OCI-LY1 (cell line): Measurements from ENCODE around the gene MYCBP2.

Source experiments
- H2AFZ ChIP-seq: fragments of 200-600 bp; sonication (generic), shearing (Covaris generic); 2 replicates; pipeline ENCODE4 v1.6.0; 2014; ENCODE audit warnings: antibody characterized with exemption, mild to moderate bottlenecking, low read length
- H3F3A ChIP-seq: fragments of 200-600 bp; sonication (generic), shearing (Covaris generic); 2 replicates; pipeline ENCODE4 v1.6.0; 2014; ENCODE audit warnings: mild to moderate bottlenecking, antibody characterized with exemption, low read length, moderate library complexity; ENCODE audit not compliant: insufficient read depth
- H3K27ac ChIP-seq: fragments of 200-600 bp; sonication (generic); 2 replicates; pipeline ENCODE4 v1.5.1; 2014; ENCODE audit warnings: low read length, mixed run types, mild to moderate bottlenecking, low read depth; ENCODE audit not compliant: poor library complexity, severe bottlenecking
- H3K27me3 ChIP-seq: fragments of 200-600 bp; sonication (generic); 2 replicates; pipeline ENCODE4 v1.6.0; 2014; ENCODE audit warnings: antibody characterized with exemption, mild to moderate bottlenecking, low read length, moderate library complexity; ENCODE audit not compliant: insufficient read depth
- H3K36me3 ChIP-seq: fragments of 200-600 bp; sonication (generic); 2 replicates; pipeline ENCODE4 v1.6.1; 2014; ENCODE audit warnings: mild to moderate bottlenecking, antibody characterized with exemption, low read length, moderate library complexity, mixed read lengths; ENCODE audit not compliant: insufficient read depth
- H3K4me1 ChIP-seq: fragments of 200-600 bp; sonication (generic); 2 replicates; pipeline ENCODE4 v1.5.1; 2014; ENCODE audit warnings: mild to moderate bottlenecking, low read length, moderate library complexity; ENCODE audit not compliant: insufficient read depth, severe bottlenecking
- H3K4me2 ChIP-seq: fragments of 200-600 bp; sonication (generic), shearing (Covaris generic); 2 replicates; pipeline ENCODE4 v1.6.1; 2014; ENCODE audit warnings: low read length
- H3K4me3 ChIP-seq: fragments of 200-600 bp; sonication (generic); 2 replicates; pipeline ENCODE4 v1.5.1; 2014; ENCODE audit warnings: low read length, low read depth, mild to moderate bottlenecking, mixed read lengths; ENCODE audit not compliant: poor library complexity, severe bottlenecking
- H3K79me2 ChIP-seq: fragments of 200-600 bp; shearing (Covaris generic); 2 replicates; pipeline ENCODE4 v1.6.1; 2016; ENCODE audit warnings: mixed run types, low read length, mixed read lengths; ENCODE audit not compliant: insufficient read depth
- H3K9ac ChIP-seq: fragments of 200-600 bp; sonication (generic), shearing (Covaris generic); 2 replicates; pipeline ENCODE4 v1.6.1; 2014; ENCODE audit warnings: mild to moderate bottlenecking, low read length, mixed read lengths
- H3K9me2 ChIP-seq: fragments of 200-600 bp; sonication (generic), shearing (Covaris generic); 2 replicates; pipeline ENCODE4 v1.6.1; 2014; ENCODE audit warnings: low read depth, mild to moderate bottlenecking, low read length, mixed read lengths
- H3K9me3 ChIP-seq: fragments of 200-600 bp; shearing (Covaris generic); 2 replicates; pipeline ENCODE4 v1.6.1; 2014; ENCODE audit warnings: low read length, mixed read lengths
- H4K20me1 ChIP-seq: fragments of 200-600 bp; sonication (generic), shearing (Covaris generic); 2 replicates; pipeline ENCODE4 v1.6.0; 2016; ENCODE audit warnings: mild to moderate bottlenecking, low read length; ENCODE audit not compliant: insufficient read depth
- CTCF ChIP-seq: fragments of 200-600 bp; sonication (generic), shearing (Covaris generic); IDR thresholded peaks from 2 replicates; pipeline ENCODE4 v1.5.1; 2017; ENCODE audit warnings: mild to moderate bottlenecking, antibody characterized with exemption, low read length, moderate library complexity, mixed read lengths
- EZH2 ChIP-seq: fragments of 200-600 bp; sonication (generic), shearing (Covaris generic); IDR thresholded peaks from 2 replicates; pipeline ENCODE4 v1.8.0; 2017; ENCODE audit warnings: borderline replicate concordance, mixed run types, mild to moderate bottlenecking, antibody characterized with exemption, low read length, moderate library complexity, mixed read lengths

Gene MYCBP2

GRCh38 chr13:77305266-77305665 lies 21.6 kb downstream of the MYCBP2 start:
- peaks cover 99% of the 10 kb centered on the region for H3K79me2 ChIP-seq
- peaks cover 62% of the 10 kb centered on the region for H3K4me1 ChIP-seq
- no peak overlapping the region for H2AFZ ChIP-seq
- H3K9ac ChIP-seq: no peak overlapping the region
- no peak overlapping the region for H3K4me2 ChIP-seq
- H4K20me1 ChIP-seq: no peaks in the 10 kb centered on the region; the same call in 1 of the 2 replicates
- no peak overlapping the region for H3K27ac ChIP-seq
- no peaks in the 10 kb centered on the region for H3F3A ChIP-seq
- no peak overlapping the region for H3K4me3 ChIP-seq
- H3K36me3 ChIP-seq: no peaks in the 10 kb centered on the region
- H3K27me3 ChIP-seq: no peaks in the 10 kb centered on the region
- TF ChIP-seq EZH2 (no peak), CTCF (no peak)
- peaks cover 3% of the 10 kb centered on the region; the same call in 1 of the 2 replicates for H3K9me3 ChIP-seq
- no peaks in the 10 kb centered on the region for H3K9me2 ChIP-seq

GRCh38 chr13:77300176-77301037 lies 26.5 kb downstream of the MYCBP2 start:
- no peaks in the 10 kb centered on the region for H3F3A ChIP-seq
- peaks cover 54% of the 10 kb centered on the region for H3K4me1 ChIP-seq
- peak overlapping the region; percentile 33 for H3K4me3 ChIP-seq
- H2AFZ ChIP-seq: no peak overlapping the region
- H3K79me2 ChIP-seq: peaks cover 98% of the 10 kb centered on the region
- H3K36me3 ChIP-seq: peaks cover 9% of the 10 kb centered on the region
- H4K20me1 ChIP-seq: no peaks in the 10 kb centered on the region
- peaks cover 3% of the 10 kb centered on the region; the same call in 1 of the 2 replicates for H3K9me3 ChIP-seq
- no peaks in the 10 kb centered on the region for H3K9me2 ChIP-seq
- peak overlapping the region; percentile 35 for H3K27ac ChIP-seq
- peak overlapping the region; percentile 43 for H3K4me2 ChIP-seq
- H3K9ac ChIP-seq: peak overlapping the region; percentile 5
- no peak for TF ChIP-seq CTCF
- no peak for TF ChIP-seq EZH2
- no peaks in the 10 kb centered on the region for H3K27me3 ChIP-seq

- Histone ChIP-seq H3K27ac (no peak overlapping the region), H3K9me3 (no peaks in the 10 kb centered on the region), H3K4me1 (peaks cover 51% of the 10 kb centered on the region), H3K9ac (no peak overlapping the region), H3K9me2 (no peaks in the 10 kb centered on the region), H4K20me1 (no peaks in the 10 kb centered on the region), H3K4me2 (peak overlapping the region; percentile 43; the same call in 1 of the 2 replicates), H3K36me3 (peaks cover 15% of the 10 kb centered on the region), H3F3A (no peaks in the 10 kb centered on the region), H3K4me3 (no peak overlapping the region), H3K27me3 (no peaks in the 10 kb centered on the region), H3K79me2 (peaks cover 90% of the 10 kb centered on the region), H2AFZ (no peak overlapping the region)
- no peak for TF ChIP-seq CTCF
- TF ChIP-seq EZH2: no peak
Observed at GRCh38 chr13:77299587-77299986, 27.3 kb downstream of the MYCBP2 start.
